ENCODE data around the gene PCDHA1.
"Not testable (repeated sequence)": the region's sequence is repeated elsewhere in the genome, so short reads cannot be mapped to it uniquely, and the experiment has no call there.

The PCDHA1 gene

GRCh38 chr5:140855772-140856674 is 70.1 kb downstream of the PCDHA1 start, which contains the start of gene PCDHA10:
PCDHA10 (plus strand) TSS chr5:140855897; CDS start chr5:140856049, 152 bp downstream.
- DNase-seq: no peak

- DNase-seq: no peak
Measured at GRCh38 chr5:140857177-140857986, 71.4 kb downstream of the PCDHA1 start.

GRCh38 chr5:140857987-140858240 is 72.0 kb downstream of the PCDHA1 start:
- DNase-seq: no peak

- DNase-seq: no peak
Measured at GRCh38 chr5:140862441-140863295, 76.7 kb downstream of the PCDHA1 start.

- DNase-seq: no peak
Measured at GRCh38 chr5:140868721-140869554, 83.0 kb downstream of the PCDHA1 start, which contains the start of gene PCDHA11. PCDHA11 (plus strand) TSS chr5:140868957; CDS start chr5:140869104, 147 bp downstream.

- DNase-seq: no peak
Measured at GRCh38 chr5:140869555-140869886, 83.6 kb downstream of the PCDHA1 start.

- no peak for DNase-seq
Measured at GRCh38 chr5:140870221-140871201, 84.6 kb downstream of the PCDHA1 start.

GRCh38 chr5:140875085-140876065 is 89.4 kb downstream of the PCDHA1 start, which contains the start of gene PCDHA12:
PCDHA12 (plus strand) TSS chr5:140875308; CDS start chr5:140875473, 165 bp downstream.
- no peak for DNase-seq

GRCh38 chr5:140876541-140877261 is 90.8 kb downstream of the PCDHA1 start:
- not testable (repeated sequence) for DNase-seq

- no peak for DNase-seq
Measured at GRCh38 chr5:140877262-140877581, 91.3 kb downstream of the PCDHA1 start.

GRCh38 chr5:140881889-140882590 is 96.1 kb downstream of the PCDHA1 start, which contains the start of gene PCDHA13:
PCDHA13 (plus strand) TSS chr5:140882124; CDS start chr5:140882269, 145 bp downstream.
- no peak for DNase-seq

GRCh38 chr5:140882591-140882899 is 96.6 kb downstream of the PCDHA1 start:
- no peak for DNase-seq

- DNase-seq: no peak
Measured at GRCh38 chr5:140883373-140883772, 97.4 kb downstream of the PCDHA1 start.

- DNase-seq: no peak
Measured at GRCh38 chr5:140883927-140884697, 98.2 kb downstream of the PCDHA1 start.

- DNase-seq: no peak
Measured at GRCh38 chr5:140916325-140916724, 130.4 kb downstream of the PCDHA1 start.

- no peak for DNase-seq
Measured at GRCh38 chr5:140923601-140924000, 137.7 kb downstream of the PCDHA1 start.

GRCh38 chr5:140925806-140926442 is 140.0 kb downstream of the PCDHA1 start, which contains the start of gene PCDHAC1:
PCDHAC1 (plus strand) TSS chr5:140926299; CDS start chr5:140926893, 594 bp downstream.
- no peak for DNase-seq
